ENCODE data around the gene ATP6V1F. TPM values are rescaled to one million over a fixed set of nuclear protein-coding genes. Genes with fewer than 3 reads are reported as not detected.

ATP6V1F gene
- total RNA-seq, 4 donors from 2014 or later = 72.3 to 240 (median 123) TPM

DNA sequence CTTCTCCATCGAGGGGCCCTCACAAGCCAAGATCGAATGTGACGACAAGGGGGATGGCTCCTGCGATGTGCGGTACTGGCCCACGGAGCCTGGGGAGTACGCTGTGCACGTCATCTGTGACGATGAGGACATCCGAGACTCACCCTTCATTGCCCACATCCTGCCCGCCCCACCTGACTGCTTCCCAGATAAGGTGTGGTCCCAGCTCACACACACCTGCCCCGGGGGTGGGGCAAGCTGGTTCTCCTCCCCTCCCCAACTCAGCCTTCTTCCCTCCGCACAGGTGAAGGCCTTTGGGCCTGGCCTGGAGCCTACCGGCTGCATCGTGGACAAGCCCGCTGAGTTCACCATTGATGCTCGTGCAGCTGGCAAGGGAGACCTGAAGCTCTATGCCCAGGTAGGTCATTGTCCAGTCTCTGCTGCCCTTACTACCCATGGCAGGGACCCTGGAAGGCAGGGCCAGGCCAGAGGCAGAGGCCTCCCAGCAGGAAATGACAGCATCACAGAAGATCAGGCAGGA lies 21.4 kb upstream of the ATP6V1F start:
- TF ChIP-seq, protein P1, sequence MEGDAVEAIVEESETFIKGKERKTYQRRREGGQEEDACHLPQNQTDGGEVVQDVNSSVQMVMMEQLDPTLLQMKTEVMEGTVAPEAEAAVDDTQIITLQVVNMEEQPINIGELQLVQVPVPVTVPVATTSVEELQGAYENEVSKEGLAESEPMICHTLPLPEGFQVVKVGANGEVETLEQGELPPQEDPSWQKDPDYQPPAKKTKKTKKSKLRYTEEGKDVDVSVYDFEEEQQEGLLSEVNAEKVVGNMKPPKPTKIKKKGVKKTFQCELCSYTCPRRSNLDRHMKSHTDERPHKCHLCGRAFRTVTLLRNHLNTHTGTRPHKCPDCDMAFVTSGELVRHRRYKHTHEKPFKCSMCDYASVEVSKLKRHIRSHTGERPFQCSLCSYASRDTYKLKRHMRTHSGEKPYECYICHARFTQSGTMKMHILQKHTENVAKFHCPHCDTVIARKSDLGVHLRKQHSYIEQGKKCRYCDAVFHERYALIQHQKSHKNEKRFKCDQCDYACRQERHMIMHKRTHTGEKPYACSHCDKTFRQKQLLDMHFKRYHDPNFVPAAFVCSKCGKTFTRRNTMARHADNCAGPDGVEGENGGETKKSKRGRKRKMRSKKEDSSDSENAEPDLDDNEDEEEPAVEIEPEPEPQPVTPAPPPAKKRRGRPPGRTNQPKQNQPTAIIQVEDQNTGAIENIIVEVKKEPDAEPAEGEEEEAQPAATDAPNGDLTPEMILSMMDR (IDR thresholded peaks at IDR 0.05; ENCODE audit: low read depth) = no peak

DNA sequence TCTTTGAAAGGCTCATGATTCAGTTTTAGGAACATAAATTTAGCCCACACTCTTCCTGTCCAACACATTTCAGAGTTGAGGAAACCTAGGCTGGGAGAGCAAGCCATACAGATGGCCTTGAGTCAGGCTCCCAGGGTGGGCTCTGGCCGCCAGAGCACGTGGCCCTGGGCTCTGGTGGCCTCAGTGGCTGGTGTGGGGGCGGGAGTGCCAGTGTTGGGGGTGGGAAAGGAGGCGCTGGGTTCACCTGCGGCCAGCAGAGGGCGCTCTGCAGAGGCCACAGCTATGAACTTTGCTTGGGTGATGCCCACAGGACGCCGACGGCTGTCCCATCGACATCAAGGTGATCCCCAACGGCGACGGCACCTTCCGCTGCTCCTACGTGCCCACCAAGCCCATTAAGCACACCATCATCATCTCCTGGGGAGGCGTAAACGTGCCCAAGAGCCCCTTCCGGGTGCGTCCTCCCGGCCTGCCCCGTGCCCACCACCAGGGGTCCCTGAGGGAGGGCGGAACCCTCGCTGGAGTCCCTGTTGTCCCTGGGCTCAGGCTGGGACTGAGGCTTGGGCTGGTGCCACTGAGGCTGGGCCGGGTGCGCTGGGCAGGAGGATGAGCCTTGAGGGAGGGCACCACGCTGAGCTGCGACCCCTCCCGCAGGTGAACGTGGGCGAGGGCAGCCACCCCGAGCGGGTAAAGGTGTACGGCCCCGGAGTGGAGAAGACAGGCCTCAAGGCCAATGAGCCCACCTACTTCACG lies 20.6 kb upstream of the ATP6V1F start:
- TF ChIP-seq, protein P1 (IDR thresholded peaks at IDR 0.05; ENCODE audit: low read depth) = no peak

DNA sequence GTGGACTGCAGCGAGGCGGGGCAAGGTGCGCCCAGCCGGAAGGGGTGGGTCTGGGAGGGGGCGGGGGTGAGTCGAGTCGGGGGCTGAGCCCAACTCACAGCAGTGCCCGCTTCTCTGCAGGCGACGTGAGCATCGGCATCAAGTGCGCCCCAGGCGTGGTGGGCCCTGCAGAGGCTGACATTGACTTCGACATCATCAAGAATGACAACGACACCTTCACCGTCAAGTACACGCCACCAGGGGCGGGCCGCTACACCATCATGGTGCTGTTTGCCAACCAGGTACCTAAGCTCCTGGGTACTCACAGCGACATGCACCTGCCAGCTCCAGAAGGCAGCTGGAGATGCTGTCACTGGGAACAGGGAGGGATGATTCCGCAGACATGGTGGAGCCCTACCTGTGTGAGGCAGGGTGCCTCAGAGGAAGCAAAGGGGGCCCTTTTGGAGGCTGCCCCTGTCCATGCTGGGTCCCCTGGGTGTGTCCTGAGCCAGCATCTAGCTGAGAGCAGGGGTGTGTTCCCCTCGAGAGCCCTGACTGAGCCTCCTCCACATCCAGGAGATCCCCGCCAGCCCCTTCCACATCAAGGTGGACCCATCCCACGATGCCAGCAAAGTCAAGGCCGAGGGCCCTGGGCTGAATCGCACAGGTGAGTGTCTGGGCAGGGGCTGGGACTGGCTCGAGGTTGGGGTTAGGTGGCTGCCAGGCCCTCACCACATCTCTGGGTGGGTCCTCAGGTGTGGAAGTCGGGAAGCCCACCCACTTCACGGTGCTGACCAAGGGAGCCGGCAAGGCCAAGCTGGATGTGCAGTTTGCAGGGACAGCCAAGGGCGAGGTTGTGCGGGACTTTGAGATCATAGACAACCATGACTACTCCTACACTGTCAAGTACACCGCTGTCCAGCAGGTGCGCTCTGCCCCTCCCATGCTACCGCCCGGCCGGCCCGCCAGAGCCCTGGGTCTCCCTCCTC lies 19.7 kb upstream of the ATP6V1F start:
- TF ChIP-seq, protein P1 (IDR thresholded peaks at IDR 0.05; ENCODE audit: low read depth) = no peak

DNA sequence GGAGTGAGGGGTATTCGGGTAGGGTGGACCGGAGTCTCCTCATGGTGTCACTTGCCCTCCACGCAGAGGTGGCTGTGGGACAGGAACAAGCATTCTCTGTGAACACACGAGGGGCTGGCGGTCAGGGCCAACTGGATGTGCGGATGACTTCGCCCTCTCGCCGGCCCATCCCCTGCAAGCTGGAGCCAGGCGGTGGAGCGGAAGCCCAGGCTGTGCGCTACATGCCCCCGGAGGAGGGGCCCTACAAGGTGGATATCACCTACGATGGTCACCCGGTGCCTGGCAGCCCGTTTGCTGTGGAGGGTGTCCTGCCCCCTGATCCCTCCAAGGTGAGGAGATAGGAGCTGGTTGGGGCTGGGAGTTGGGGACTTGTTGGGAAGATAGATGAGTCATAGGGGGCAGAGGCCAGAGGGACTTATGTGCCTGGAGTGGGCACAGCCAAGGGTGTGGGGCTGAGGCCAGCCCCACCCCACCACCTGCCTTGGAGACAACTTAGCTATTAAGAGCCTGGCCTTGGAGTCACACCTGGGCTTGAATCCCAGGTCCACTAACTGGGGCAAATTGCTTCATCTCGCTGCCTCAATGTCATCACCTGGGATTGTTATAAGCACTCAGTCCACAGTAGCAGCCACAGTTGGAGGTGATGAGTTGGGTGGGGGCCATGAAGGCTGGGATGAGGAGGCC lies 18.6 kb upstream of the ATP6V1F start:
- TF ChIP-seq, protein P1 (IDR thresholded peaks at IDR 0.05; ENCODE audit: low read depth) = no peak

DNA sequence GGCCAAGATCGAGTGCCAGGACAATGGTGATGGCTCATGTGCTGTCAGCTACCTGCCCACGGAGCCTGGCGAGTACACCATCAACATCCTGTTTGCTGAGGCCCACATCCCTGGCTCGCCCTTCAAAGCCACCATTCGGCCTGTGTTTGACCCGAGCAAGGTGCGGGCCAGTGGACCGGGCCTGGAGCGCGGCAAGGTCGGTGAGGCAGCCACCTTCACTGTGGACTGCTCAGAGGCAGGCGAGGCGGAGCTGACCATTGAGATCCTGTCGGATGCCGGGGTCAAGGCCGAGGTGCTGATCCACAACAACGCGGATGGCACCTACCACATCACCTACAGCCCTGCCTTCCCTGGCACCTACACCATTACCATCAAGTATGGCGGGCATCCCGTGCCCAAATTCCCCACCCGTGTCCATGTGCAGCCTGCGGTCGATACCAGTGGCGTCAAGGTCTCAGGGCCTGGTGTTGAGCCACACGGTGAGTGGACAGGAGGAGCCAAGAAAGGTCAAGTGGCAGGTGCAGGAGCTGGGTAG lies 17.8 kb upstream of the ATP6V1F start:
- TF ChIP-seq, protein P1 (IDR thresholded peaks at IDR 0.05; ENCODE audit: low read depth) = no peak

DNA sequence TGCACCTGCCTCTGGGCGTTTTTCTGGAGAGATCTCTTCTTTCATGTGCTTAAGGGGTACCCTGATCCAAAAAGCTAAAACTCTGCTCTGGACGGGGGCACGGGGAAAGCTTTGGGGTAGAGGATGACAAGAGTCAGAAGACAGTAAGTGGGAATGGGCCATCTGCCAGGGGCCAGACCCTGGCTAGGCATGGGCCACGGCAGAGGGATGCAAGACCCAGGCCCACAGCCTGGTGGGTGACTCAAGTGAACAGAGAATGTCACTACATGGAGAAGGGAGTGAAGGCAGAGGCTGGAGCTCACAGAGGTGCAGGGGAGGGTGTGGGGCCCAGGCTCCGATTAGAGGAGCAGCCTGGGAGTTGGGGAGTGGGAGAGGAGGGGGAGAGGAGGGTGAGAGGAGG lies 17.2 kb upstream of the ATP6V1F start:
- TF ChIP-seq, protein P1 (IDR thresholded peaks at IDR 0.05; ENCODE audit: low read depth) = no peak
